IMR-90 (cell line): Measurements from ENCODE around the gene NUDT4B. TPM values are rescaled to one million over a fixed set of nuclear protein-coding genes. Genes with fewer than 3 reads are reported as not detected.
A peak's percentile ranks its signal among the peaks of the same experiment; 100 is the strongest.
"Not testable (repeated sequence)": the region's sequence is repeated elsewhere in the genome, so short reads cannot be mapped to it uniquely, and the experiment has no call there.

ENCODE experiments used
- ATAC-seq: fragments of 200-7000 bp; cut with Tn5 transposase; 2 replicates; pipeline ENCODE4 v1.9.1; 2020; ENCODE audit warnings: low read depth, mild to moderate bottlenecking, moderate library complexity
- BruUV-seq: library from RNA; stranded (reverse); fragments of 400-500 nt; replicated peaks from 2 replicates; lab custom pipeline; 2021; lab: Mats Ljungman, UMichigan
- CTCF ChIA-PET: fragments of 300-600 bp; formaldehyde crosslinking; extraction: SDS; loops from one replicate; lab custom pipeline; 2021; ENCODE audit warnings: antibody characterized with exemption; lab: Yijun Ruan, JAX
- POLR2A ChIA-PET: fragments of 300-600 bp; sonication (Branson Sonifier 250); formaldehyde crosslinking; loops from one replicate; lab custom pipeline; 2022; ENCODE audit warnings: antibody characterized with exemption; ENCODE audit not compliant: unreplicated experiment; lab: Charles Lee
- DNase-seq: peaks from one replicate; pipeline ENCODE4 v3.0.0; 2013
- H2AFZ ChIP-seq: replicated peaks from 2 replicates; pipeline ENCODE3; 2013; ENCODE audit warnings: low read length, mild to moderate bottlenecking; ENCODE audit not compliant: poor library complexity
- H2AK5ac ChIP-seq: 2 replicates; pipeline ENCODE4 v1.6.1; 2013; ENCODE audit warnings: low read depth, low read length, inconsistent platforms
- H2AK9ac ChIP-seq: replicated peaks from 2 replicates; pipeline ENCODE3; 2013; ENCODE audit warnings: mild to moderate bottlenecking, low read depth, low read length, moderate library complexity; ENCODE audit not compliant: poor library complexity
- H2BK120ac ChIP-seq: 2 replicates; pipeline ENCODE4 v1.6.1; 2013; ENCODE audit warnings: low read depth, low read length, inconsistent platforms
- H2BK15ac ChIP-seq: 3 replicates; pipeline ENCODE4 v1.6.1; 2013; ENCODE audit warnings: low read depth, low read length, inconsistent platforms
- H2BK20ac ChIP-seq: 2 replicates; pipeline ENCODE4 v1.6.1; 2013; ENCODE audit warnings: low read depth, mild to moderate bottlenecking, inconsistent platforms, low read length, moderate library complexity
- H2BK5ac ChIP-seq: 2 replicates; pipeline ENCODE4 v1.6.1; 2013; ENCODE audit warnings: mild to moderate bottlenecking, low read depth, low read length, inconsistent platforms; ENCODE audit not compliant: poor library complexity, severe bottlenecking
- H3K14ac ChIP-seq: replicated peaks from 2 replicates; pipeline ENCODE4 v1.6.1; 2013; ENCODE audit warnings: low read depth, low read length, inconsistent platforms
- H3K18ac ChIP-seq: 2 replicates; pipeline ENCODE4 v1.6.1; 2013; ENCODE audit warnings: low read depth, low read length, control low read depth
- H3K23ac ChIP-seq: 2 replicates; pipeline ENCODE4 v1.6.1; 2013; ENCODE audit warnings: low read depth, low read length, inconsistent platforms
- H3K27ac ChIP-seq: 2 replicates; pipeline ENCODE4 v1.5.1; 2013; ENCODE audit warnings: mild to moderate bottlenecking, control low read depth, low read length; ENCODE audit not compliant: insufficient read depth
- H3K27me3 ChIP-seq: 2 replicates; pipeline ENCODE4 v1.6.1; 2013; ENCODE audit warnings: low read length; ENCODE audit not compliant: control insufficient read depth, insufficient read depth
- H3K36me3 ChIP-seq: 2 replicates; pipeline ENCODE4 v1.6.1; 2013; ENCODE audit warnings: low read length, mixed read lengths; ENCODE audit not compliant: control insufficient read depth, insufficient read depth
- H3K4ac ChIP-seq: 2 replicates; pipeline ENCODE4 v1.6.1; 2013; ENCODE audit warnings: low read depth, low read length, inconsistent platforms
- H3K4me1 ChIP-seq: 2 replicates; pipeline ENCODE4 v1.6.1; 2013; ENCODE audit warnings: low read length, mixed read lengths; ENCODE audit not compliant: control insufficient read depth, insufficient read depth
- H3K4me2 ChIP-seq: 2 replicates; pipeline ENCODE4 v1.6.1; 2013; ENCODE audit warnings: low read depth, mild to moderate bottlenecking, control low read depth, low read length, moderate library complexity
- H3K4me3 ChIP-seq: 2 replicates; pipeline ENCODE4 v1.5.1; 2013; ENCODE audit warnings: low read depth, mild to moderate bottlenecking, control low read depth, low read length, moderate library complexity; ENCODE audit not compliant: insufficient read depth
- H3K56ac ChIP-seq: 2 replicates; pipeline ENCODE4 v1.6.1; 2013; ENCODE audit warnings: low read length, inconsistent platforms; ENCODE audit not compliant: insufficient read depth; ENCODE audit errors: extremely low read depth
- H3K79me1 ChIP-seq, 2 experiments: 2 replicates each; pipeline ENCODE4 v1.6.1; 2013; ENCODE audit warnings: low read length in 2 of 2, inconsistent platforms in 1 of 2, low read depth in 1 of 2
- H3K9ac ChIP-seq: 2 replicates; pipeline ENCODE4 v1.6.1; 2013; ENCODE audit warnings: low read depth, low read length, control low read depth
- H3K9me1 ChIP-seq: 2 replicates; pipeline ENCODE4 v1.6.1; 2013; ENCODE audit warnings: low read length, inconsistent platforms; ENCODE audit not compliant: insufficient read depth
- H3K9me3 ChIP-seq: 2 replicates; pipeline ENCODE4 v1.6.1; 2013; ENCODE audit warnings: low read length; ENCODE audit not compliant: control insufficient read depth, insufficient read depth
- H4K20me1 ChIP-seq: 2 replicates; pipeline ENCODE4 v1.6.1; 2013; ENCODE audit warnings: low read length, inconsistent platforms; ENCODE audit not compliant: insufficient read depth
- H4K5ac ChIP-seq: 2 replicates; pipeline ENCODE4 v1.6.1; 2013; ENCODE audit warnings: mild to moderate bottlenecking, low read depth, low read length, control low read depth
- H4K8ac ChIP-seq, 2 experiments: 2 replicates each; pipeline ENCODE4 v1.6.1; 2013; ENCODE audit warnings: low read depth in 2 of 2, low read length in 2 of 2, control low read depth in 1 of 2, inconsistent platforms in 1 of 2
- H4K91ac ChIP-seq: 2 replicates; pipeline ENCODE4 v1.6.1; 2013; ENCODE audit warnings: low read depth, low read length, inconsistent platforms; ENCODE audit not compliant: insufficient read depth
- WGBS, 2 experiments: methylation state at CpG; one replicate each; pipeline versions ENCODE4 v1.1.5 to v1.1.7; 2013; ENCODE audit warnings: missing lambda C conversion rate in 2 of 2; ENCODE audit not compliant: insufficient read length in 1 of 2; ENCODE audit errors: extremely low coverage in 2 of 2; 5-methylcytosine and 5-hydroxymethylcytosine counted together
- dilution Hi-C: fragments of 300-500 bp; cut with HindIII; formaldehyde crosslinking; loops from one replicate; pipeline ENCODE4 v1.14.3; 2018; ENCODE audit warnings: low sequenced_read_pairs; ENCODE audit not compliant: unreplicated experiment
- in situ Hi-C: fragments of 300-500 bp; cut with MboI; formaldehyde crosslinking; loops from 3 replicates; pipeline ENCODE4 v1.14.3; 2019; ENCODE audit warnings: low sequenced_read_pairs, inconsistent platforms, mixed read lengths
- intact Hi-C: fragments of 100-400 bp; cut with micrococcal nuclease; formaldehyde crosslinking; loops from 2 replicates; pipeline ENCODE4 v1.10.0; 2022
- polyA plus RNA-seq, 3 experiments: library from polyadenylated mRNA; depleted of rRNA; stranded (reverse); fragments of >200 nt; gene quantifications; 2 replicates each; pipeline ENCODE4 v1.2.3, GENCODE V29; 2012; ENCODE audit warnings: low replicate concordance in 1 of 3
- total RNA-seq: library from RNA; depleted of rRNA; stranded (reverse); fragments of >200 nt; gene quantifications from 2 replicates; pipeline ENCODE4 v1.2.3, GENCODE V29; 2012

Gene NUDT4B
- total and polyA plus RNA-seq, 2 of the 4 experiments (the other 2 are of a cell fraction), result 10.6 to 19.9 TPM

DNA sequence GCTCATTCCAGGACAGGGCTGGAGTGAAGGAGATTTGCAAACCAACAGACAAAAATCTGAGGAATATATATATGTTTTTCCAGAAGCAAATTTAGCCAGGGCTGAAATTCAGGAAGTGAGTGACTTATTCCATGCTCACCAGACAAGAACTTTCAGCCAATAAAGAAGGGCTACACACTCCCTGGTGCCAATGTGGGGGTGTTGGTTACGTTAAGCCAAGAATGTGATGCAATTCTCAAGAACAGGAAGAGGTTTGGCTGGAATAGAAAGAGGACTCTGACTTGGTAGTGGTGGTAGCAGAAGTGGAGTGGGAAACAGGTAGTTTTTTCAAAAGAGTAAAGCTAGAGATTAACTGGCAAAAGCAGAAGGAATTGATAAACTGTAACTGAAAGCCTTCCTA is 11.6 kb downstream of the NUDT4B start:
- H3K23ac ChIP-seq, H4K91ac ChIP-seq, H3K9me3 ChIP-seq, H2AK9ac ChIP-seq, H4K20me1 ChIP-seq, H3K14ac ChIP-seq, H2AK5ac ChIP-seq, H3K56ac ChIP-seq, H3K4me1 ChIP-seq, H3K4ac ChIP-seq, H3K36me3 ChIP-seq, BruUV-seq, POLR2A ChIA-PET, H4K8ac ChIP-seq, H3K9me1 ChIP-seq, H3K4me3 ChIP-seq, H3K27ac ChIP-seq, H3K9ac ChIP-seq, H2AFZ ChIP-seq, H4K5ac ChIP-seq, CTCF ChIA-PET, H3K79me1 ChIP-seq, H2BK120ac ChIP-seq, H3K4me2 ChIP-seq, H3K18ac ChIP-seq, H3K27me3 ChIP-seq, H2BK20ac ChIP-seq, in situ Hi-C loops, H2BK5ac ChIP-seq, intact Hi-C loops, DNase-seq, dilution Hi-C loops, H2BK15ac ChIP-seq: not testable (repeated sequence)
- peak; percentile 45 for ATAC-seq
- no CpG with 5 or more reads among the region's 1 CpG for WGBS, 2 experiments

DNA sequence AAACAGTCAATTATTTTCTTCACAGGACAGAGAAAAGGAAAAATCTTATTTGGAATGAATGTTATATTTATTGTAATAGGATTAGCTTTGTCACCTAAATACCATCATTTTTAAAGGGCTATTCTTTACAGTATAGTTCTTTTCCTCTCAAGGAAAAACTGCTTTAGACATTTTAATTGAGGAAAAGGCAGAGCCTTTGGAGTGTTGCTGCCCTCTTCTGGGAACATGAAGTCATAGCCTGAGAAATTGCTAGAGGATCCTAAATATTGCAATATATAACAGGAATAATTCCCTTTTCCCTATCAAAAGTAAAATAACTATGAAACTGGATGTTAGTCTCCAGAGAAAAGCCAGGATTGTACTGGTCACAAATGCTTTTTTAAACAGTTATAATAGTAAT is 12.8 kb downstream of the NUDT4B start:
- H2AK9ac ChIP-seq, dilution Hi-C loops, CTCF ChIA-PET, H4K8ac ChIP-seq, H3K36me3 ChIP-seq, H3K4ac ChIP-seq, intact Hi-C loops, H4K91ac ChIP-seq, H3K23ac ChIP-seq, H3K18ac ChIP-seq, BruUV-seq, H2BK20ac ChIP-seq, H3K4me1 ChIP-seq, H3K79me1 ChIP-seq, H2BK15ac ChIP-seq, H3K4me3 ChIP-seq, DNase-seq, in situ Hi-C loops, H3K27me3 ChIP-seq, H3K4me2 ChIP-seq, H2BK5ac ChIP-seq, H3K27ac ChIP-seq, H4K20me1 ChIP-seq, H2AK5ac ChIP-seq, H3K9me1 ChIP-seq, H4K5ac ChIP-seq, H3K56ac ChIP-seq, H3K9me3 ChIP-seq, H2AFZ ChIP-seq, H2BK120ac ChIP-seq, H3K14ac ChIP-seq, POLR2A ChIA-PET, H3K9ac ChIP-seq: not testable (repeated sequence)
- ATAC-seq, result peak; percentile 65
